Keratinocyte (primary cell): ENCODE results near the gene SEL1L3.

Source experiments
- CTCF ChIP-seq, 3 experiments: IDR thresholded peaks in 1 of 3; conservative IDR thresholded peaks in 1 of 3; optimal IDR thresholded peaks in 1 of 3; 2 replicates in 2 of 3; 3 replicates in 1 of 3; pipeline versions ENCODE3 to v1.5.1; 2011; ENCODE audit warnings: low read length in 3 of 3, mild to moderate bottlenecking in 3 of 3, moderate library complexity in 2 of 3, control low read depth in 1 of 3, inconsistent platforms in 1 of 3; ENCODE audit not compliant: insufficient read depth in 2 of 3; ENCODE audit errors: extremely low read depth in 1 of 3
- EZH2 ChIP-seq: IDR thresholded peaks from one replicate; pipeline ENCODE4 v1.6.1; 2012; ENCODE audit warnings: inconsistent platforms, mild to moderate bottlenecking, low read length, moderate library complexity

- TF ChIP-seq CTCF (optimal IDR thresholded peaks at IDR 0.05 in 1 of 3, IDR thresholded peaks at IDR 0.05 in 1 of 3, conservative IDR thresholded peaks at IDR 0.05 in 1 of 3; ENCODE audit: extremely low read depth in 1 of 3, insufficient read depth in 2 of 3, low read length in 3 of 3), result no peak
- no peak for TF ChIP-seq EZH2
Observed at GRCh38 chr4:25821267-25821666, 41.5 kb downstream of the SEL1L3 start.
